Coronary artery (tissue), 2 donors: ENCODE results near the gene RNF6.
A peak's percentile ranks its signal among the peaks of the same experiment; 100 is the strongest.
"Not testable (repeated sequence)": the region's sequence is repeated elsewhere in the genome, so short reads cannot be mapped to it uniquely, and the experiment has no call there.

ENCODE experiments used
- DNase-seq: peaks from one replicate; pipeline ENCODE4 v3.0.0-alpha.2; 2017; ENCODE audit warnings: low spot score
- H3K27ac ChIP-seq, 2 donors: fragments of 200-600 bp; sonication (generic); one replicate each; pipeline ENCODE4 v1.5.1; 2016 to 2019
- H3K4me3 ChIP-seq: fragments of 200-600 bp; sonication (generic); 2 replicates; pipeline ENCODE4 v1.5.1; 2016; ENCODE audit warnings: mild to moderate bottlenecking, moderate library complexity
- CTCF ChIP-seq: fragments of 200-600 bp; sonication (generic); IDR thresholded peaks from one replicate; pipeline ENCODE4 v1.5.1; 2019; ENCODE audit warnings: antibody characterized with exemption

RNF6 gene

GRCh38 chr13:26255115-26255514 is 33.0 kb upstream of the RNF6 start:
- no peak for DNase-seq
- TF ChIP-seq CTCF, result no peak
- Histone ChIP-seq H3K27ac (no peak overlapping the region), H3K4me3 (peak overlapping the region; percentile 89)

- Histone ChIP-seq H3K27ac (peak overlapping the region; percentile 76 to 98), H3K4me3 (peak overlapping the region; percentile 89)
- peak; percentile 79 for DNase-seq
- no peak for TF ChIP-seq CTCF
Observed at GRCh38 chr13:26254583-26255111, 32.5 kb upstream of the RNF6 start.

GRCh38 chr13:26253787-26254582 is 31.9 kb upstream of the RNF6 start, which contains the start of gene CDK8:
Gene CDK8, plus strand, starts transcription at chr13:26254129. Its CDS starts 513 bp downstream, at chr13:26254642.
- H3K4me3 ChIP-seq, result peak within 1 kb of the TSS; percentile 89
- peak; percentile 89 for DNase-seq
- peak within 1 kb of the TSS; percentile 76 to 98 for H3K27ac ChIP-seq
- no peak for TF ChIP-seq CTCF

- DNase-seq, result no peak
- TF ChIP-seq CTCF, result no peak
- Histone ChIP-seq H3K4me3 (peak overlapping the region; percentile 89), H3K27ac (peak overlapping the region; percentile 76 to 98)
Observed at GRCh38 chr13:26253262-26253786, 31.2 kb upstream of the RNF6 start.

- not testable (repeated sequence) for DNase-seq, H3K4me3 ChIP-seq, H3K27ac ChIP-seq
Observed at GRCh38 chr13:26252006-26252405, 29.9 kb upstream of the RNF6 start.

- Histone ChIP-seq H3K27ac (no peak overlapping the region), H3K4me3 (no peak overlapping the region)
- no peak for DNase-seq
- no peak for TF ChIP-seq CTCF
Observed at GRCh38 chr13:26249551-26249950, 27.4 kb upstream of the RNF6 start.

GRCh38 chr13:26247608-26248007 is 25.5 kb upstream of the RNF6 start:
- no peak for TF ChIP-seq CTCF

More at GRCh38 chr13:26247608-26248007, 25.5 kb upstream of the RNF6 start:
- Histone ChIP-seq H3K4me3 (no peak overlapping the region), H3K27ac (no peak overlapping the region)
- no peak for DNase-seq
